ENCODE measurements around the gene NR2C2. TPM values are rescaled to one million over a fixed set of nuclear protein-coding genes. Genes with fewer than 3 reads are reported as not detected.

Gene NR2C2
- total RNA-seq, 4 donors from 2014 or later: 33.3 to 91.6 (median 51.5) TPM

DNA sequence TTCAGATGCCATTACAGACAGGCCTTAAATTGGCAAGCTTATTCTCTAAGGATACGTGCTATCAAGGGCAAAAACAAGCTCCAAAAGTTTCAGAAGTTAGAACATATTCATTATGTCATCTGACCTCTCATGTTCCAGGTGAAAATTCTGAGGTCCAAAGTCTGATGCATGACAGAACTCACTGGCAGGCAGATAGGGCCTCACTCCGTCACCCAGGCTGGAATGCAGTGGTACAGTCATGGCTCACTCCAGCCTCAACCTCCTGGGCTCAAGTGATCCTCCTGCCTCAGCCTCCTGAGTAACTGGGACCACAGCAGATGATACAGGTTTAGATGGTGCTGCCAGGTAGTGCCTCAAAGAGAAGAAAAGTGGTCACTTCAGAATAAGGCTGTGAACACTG is 102.2 kb downstream of the NR2C2 start:
- no peaks in the 10 kb centered on the region for H3K9me3 ChIP-seq
- TF ChIP-seq POLR2AphosphoS5 (IDR thresholded peaks at IDR 0.05): no peak
- no peak overlapping the region for H3K27ac ChIP-seq
- H3K36me3 ChIP-seq: peaks cover 80% of the 10 kb centered on the region
- no peaks in the 10 kb centered on the region for H3K4me1 ChIP-seq
- WGBS: 100% methylated on average over 2 of the region's 2 CpGs
- no peak for DNase-seq (ENCODE audit: low spot score in 2 of 2)
- no peak overlapping the region for H3K4me3 ChIP-seq
- H3K27me3 ChIP-seq: no peaks in the 10 kb centered on the region

- no peaks in the 10 kb centered on the region for H3K4me1 ChIP-seq
- no peaks in the 10 kb centered on the region for H3K9me3 ChIP-seq
- TF ChIP-seq CTCF (IDR thresholded peaks at IDR 0.05) (no peak), POLR2AphosphoS5 (IDR thresholded peaks at IDR 0.05) (no peak), EP300 (IDR thresholded peaks at IDR 0.05) (no peak), POLR2A (IDR thresholded peaks at IDR 0.05) (no peak)
- WGBS: 99% methylated on average over 3 of the region's 3 CpGs
- peaks cover 70% of the 10 kb centered on the region for H3K36me3 ChIP-seq
- no peak overlapping the region for H3K27ac ChIP-seq
- H3K27me3 ChIP-seq: no peaks in the 10 kb centered on the region
- no peak overlapping the region for H3K4me3 ChIP-seq
- no peak for DNase-seq (ENCODE audit: low spot score in 2 of 2)
Measured at GRCh38 chr3:15050405-15051092, 103.2 kb downstream of the NR2C2 start.

- peaks cover 64% of the 10 kb centered on the region for H3K36me3 ChIP-seq
- H3K4me1 ChIP-seq: no peaks in the 10 kb centered on the region
- no peaks in the 10 kb centered on the region for H3K9me3 ChIP-seq
- no peak for TF ChIP-seq POLR2AphosphoS5 (IDR thresholded peaks at IDR 0.05)
- no peak for TF ChIP-seq EP300 (IDR thresholded peaks at IDR 0.05)
- peak in 1 of 2 donors; percentile 50 for TF ChIP-seq CTCF (IDR thresholded peaks at IDR 0.05)
- no peak for TF ChIP-seq POLR2A (IDR thresholded peaks at IDR 0.05)
- DNase-seq (ENCODE audit: low spot score in 2 of 2): no peak
- H3K27me3 ChIP-seq: no peaks in the 10 kb centered on the region
- H3K4me3 ChIP-seq: no peak overlapping the region
- no peak overlapping the region for H3K27ac ChIP-seq
- WGBS: 83% methylated on average over 1 of the region's 1 CpG
Measured at GRCh38 chr3:15051531-15051930, 104.1 kb downstream of the NR2C2 start.

GRCh38 chr3:15052335-15053242 is 105.2 kb downstream of the NR2C2 start:
- H3K4me3 ChIP-seq: no peak overlapping the region
- no peaks in the 10 kb centered on the region for H3K9me3 ChIP-seq
- no peaks in the 10 kb centered on the region for H3K4me1 ChIP-seq
- H3K27ac ChIP-seq: no peak overlapping the region
- DNase-seq (ENCODE audit: low spot score in 2 of 2): no peak
- H3K27me3 ChIP-seq: no peaks in the 10 kb centered on the region
- WGBS: 91% methylated on average over 14 of the region's 14 CpGs
- TF ChIP-seq EP300 (IDR thresholded peaks at IDR 0.05) (no peak), POLR2A (IDR thresholded peaks at IDR 0.05) (no peak), CTCF (IDR thresholded peaks at IDR 0.05) (no peak), POLR2AphosphoS5 (IDR thresholded peaks at IDR 0.05) (no peak)
- peaks cover 64% of the 10 kb centered on the region for H3K36me3 ChIP-seq

GRCh38 chr3:15053541-15053940 is 106.2 kb downstream of the NR2C2 start:
- H3K9me3 ChIP-seq: no peaks in the 10 kb centered on the region
- TF ChIP-seq POLR2A (IDR thresholded peaks at IDR 0.05): no peak
- TF ChIP-seq POLR2AphosphoS5 (IDR thresholded peaks at IDR 0.05): no peak
- TF ChIP-seq EP300 (IDR thresholded peaks at IDR 0.05): no peak
- TF ChIP-seq CTCF (IDR thresholded peaks at IDR 0.05): no peak
- no peak overlapping the region for H3K27ac ChIP-seq
- no peaks in the 10 kb centered on the region for H3K27me3 ChIP-seq
- no peak overlapping the region for H3K4me3 ChIP-seq
- H3K36me3 ChIP-seq: peaks cover 64% of the 10 kb centered on the region
- 98% methylated on average over 4 of the region's 4 CpGs for WGBS
- H3K4me1 ChIP-seq: no peaks in the 10 kb centered on the region
- DNase-seq (ENCODE audit: low spot score in 2 of 2): no peak
